GM12891 (cell line): ENCODE measurements around the gene CERS2.
"Not testable (repeated sequence)": the region's sequence is repeated elsewhere in the genome, so short reads cannot be mapped to it uniquely, and the experiment has no call there.

Experiments used
- POLR2A ChIP-seq: IDR thresholded peaks from 2 replicates; pipeline ENCODE4 v1.6.1; 2011; ENCODE audit warnings: low read depth, low read length, control low read depth
- POLR2AphosphoS5 ChIP-seq: IDR thresholded peaks from 2 replicates; pipeline ENCODE4 v1.6.1; 2011; ENCODE audit warnings: low read depth, low read length, control low read depth
- TAF1 ChIP-seq: IDR thresholded peaks from 2 replicates; pipeline ENCODE4 v1.6.1; 2011; ENCODE audit warnings: low read depth, low read length, control low read depth

- TF ChIP-seq POLR2A, TAF1, POLR2AphosphoS5: not testable (repeated sequence)
Observed at GRCh38 chr1:150928775-150929174, 45.9 kb downstream of the CERS2 start.
